ENCODE measurements around the gene DENND5A. TPM values are rescaled to one million over a fixed set of nuclear protein-coding genes. Genes with fewer than 3 reads are reported as not detected.

Gene DENND5A
- total and polyA plus RNA-seq, 10 of the 15 experiments (the other 5 are each of a cell fraction or from before 2014, with no cell fraction given): 15.6 to 157 (median 85.1) TPM

- intact Hi-C loops (cut with micrococcal nuclease; ENCODE audit: unreplicated experiment): no loop called here
- H3K9ac ChIP-seq (ENCODE audit: control insufficient read depth, insufficient read depth, low read length): no peak overlapping the region
- no peaks in the 10 kb centered on the region for H3K9me3 ChIP-seq (replicated peaks; ENCODE audit: control insufficient read depth, insufficient read depth, low read length)
- no peak overlapping the region for H3K27ac ChIP-seq (ENCODE audit: control insufficient read depth, insufficient read depth)
- DNase-seq (ENCODE audit: low read depth, low spot score): no peak
- no peak for ATAC-seq
- H3K27me3 ChIP-seq (replicated peaks in 1 of 2; ENCODE audit: control insufficient read depth in 2 of 2, insufficient read depth in 2 of 2, low read length in 1 of 2): no peaks in the 10 kb centered on the region
- H4K20me1 ChIP-seq (ENCODE audit: control insufficient read depth, insufficient read depth): no peaks in the 10 kb centered on the region
- H3K79me2 ChIP-seq (ENCODE audit: control insufficient read depth, insufficient read depth, low read length): no peaks in the 10 kb centered on the region
- H3K4me2 ChIP-seq (ENCODE audit: control insufficient read depth, insufficient read depth): no peak overlapping the region
- no peak overlapping the region for H3K4me3 ChIP-seq
- ChIA-PET SMC1A (ENCODE audit: uncharacterized antibody, unreplicated experiment) (interaction anchor here (1.3 kb wide), 1 partner anchor 127 kb away, joined by 7 read pairs; no protein-coding TSS in a partner anchor), RAD21 (ENCODE audit: unreplicated experiment) (interaction anchor here (1.7 kb wide), 1 partner anchor 125 kb away, joined by 8 read pairs; no protein-coding TSS in a partner anchor), CTCF (interaction anchor here (0.7 to 15.8 kb wide), 3 partner anchors 119 to 230 kb away, joined by 3 to 323 read pairs (median 3); no protein-coding TSS in a partner anchor), POLR2A (no interaction called here)
- FAIRE-seq: no peak
- TF ChIP-seq ZNF384 (IDR thresholded peaks at IDR 0.05; ENCODE audit: borderline replicate concordance, low read depth, low read length) (no peak), NFXL1 (IDR thresholded peaks at IDR 0.05; ENCODE audit: borderline replicate concordance) (no peak), BMI1 (IDR thresholded peaks at IDR 0.05; ENCODE audit: borderline replicate concordance) (no peak), MLLT1 (IDR thresholded peaks at IDR 0.05) (no peak), ZNF274 (IDR thresholded peaks at IDR 0.05; ENCODE audit: insufficient read depth, insufficient read length) (no peak), BACH1 (IDR thresholded peaks at IDR 0.05; ENCODE audit: borderline replicate concordance) (no peak), RBBP5 (conservative IDR thresholded peaks at IDR 0.05) (no peak), MEF2B (IDR thresholded peaks at IDR 0.05; ENCODE audit: partially characterized antibody, poor library complexity, severe bottlenecking) (no peak), POLR2AphosphoS2 (IDR thresholded peaks at IDR 0.05; ENCODE audit: low read depth, low read length) (no peak), ZNF207 (IDR thresholded peaks at IDR 0.05; ENCODE audit: borderline replicate concordance) (no peak), IKZF1 (conservative IDR thresholded peaks at IDR 0.05) (no peak)
- TF ChIP-seq, protein P1, sequence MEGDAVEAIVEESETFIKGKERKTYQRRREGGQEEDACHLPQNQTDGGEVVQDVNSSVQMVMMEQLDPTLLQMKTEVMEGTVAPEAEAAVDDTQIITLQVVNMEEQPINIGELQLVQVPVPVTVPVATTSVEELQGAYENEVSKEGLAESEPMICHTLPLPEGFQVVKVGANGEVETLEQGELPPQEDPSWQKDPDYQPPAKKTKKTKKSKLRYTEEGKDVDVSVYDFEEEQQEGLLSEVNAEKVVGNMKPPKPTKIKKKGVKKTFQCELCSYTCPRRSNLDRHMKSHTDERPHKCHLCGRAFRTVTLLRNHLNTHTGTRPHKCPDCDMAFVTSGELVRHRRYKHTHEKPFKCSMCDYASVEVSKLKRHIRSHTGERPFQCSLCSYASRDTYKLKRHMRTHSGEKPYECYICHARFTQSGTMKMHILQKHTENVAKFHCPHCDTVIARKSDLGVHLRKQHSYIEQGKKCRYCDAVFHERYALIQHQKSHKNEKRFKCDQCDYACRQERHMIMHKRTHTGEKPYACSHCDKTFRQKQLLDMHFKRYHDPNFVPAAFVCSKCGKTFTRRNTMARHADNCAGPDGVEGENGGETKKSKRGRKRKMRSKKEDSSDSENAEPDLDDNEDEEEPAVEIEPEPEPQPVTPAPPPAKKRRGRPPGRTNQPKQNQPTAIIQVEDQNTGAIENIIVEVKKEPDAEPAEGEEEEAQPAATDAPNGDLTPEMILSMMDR (IDR thresholded peaks at IDR 0.05 in 2 of 3, conservative IDR thresholded peaks at IDR 0.05 in 1 of 3; ENCODE audit: control insufficient read depth in 2 of 3, extremely low read depth in 1 of 3, insufficient read depth in 1 of 3, low read depth in 3 of 3, low read length in 3 of 3): no peak
- H2AFZ ChIP-seq (ENCODE audit: control insufficient read depth, low read depth, low read length): no peak overlapping the region
- BruUV-seq (replicated peaks): no TSS peak
- in situ Hi-C loops (cut with MboI): no loop called here
- no peaks in the 10 kb centered on the region for H3K4me1 ChIP-seq (ENCODE audit: control insufficient read depth, insufficient read depth, low read length)
- 80% methylated on average over 7 of the region's 7 CpGs for WGBS (ENCODE audit: insufficient coverage, insufficient replicate concordance, low lambda C conversion rate, missing lambda C conversion rate)
- H3K36me3 ChIP-seq (ENCODE audit: control insufficient read depth in 2 of 2, insufficient read depth in 2 of 2, low read length in 1 of 2): peaks cover 7 to 15% of the 10 kb centered on the region in 2 experiments
These were observed 124.0 kb downstream of the DENND5A start for GRCh38 chr11:9141186-9141585.
